ENCODE data around the gene TTC23.
"Not testable (repeated sequence)": the region's sequence is repeated elsewhere in the genome, so short reads cannot be mapped to it uniquely, and the experiment has no call there.

TTC23 gene

GRCh38 chr15:99209326-99209725 lies 40.1 kb downstream of the TTC23 start:
- no peak for TF ChIP-seq CTCF (IDR thresholded peaks at IDR 0.05; ENCODE audit: low read depth, low read length, missing control alignments)
- DNase-seq (ENCODE audit: low read depth): no peak

GRCh38 chr15:99207672-99208071 lies 41.7 kb downstream of the TTC23 start:
- DNase-seq (ENCODE audit: low read depth): no peak
- TF ChIP-seq CTCF (IDR thresholded peaks at IDR 0.05; ENCODE audit: low read depth, low read length, missing control alignments): no peak
- no peak overlapping the region for H3K4me3 ChIP-seq (ENCODE audit: low read depth, low read length)

More at GRCh38 chr15:99209326-99209725, 40.1 kb downstream of the TTC23 start:
- H3K4me3 ChIP-seq (ENCODE audit: low read depth, low read length): no peak overlapping the region

GRCh38 chr15:99202176-99202552 lies 47.2 kb downstream of the TTC23 start:
- DNase-seq (ENCODE audit: low read depth): no peak
- H3K4me3 ChIP-seq (ENCODE audit: low read depth, low read length): no peak overlapping the region
- no peak for TF ChIP-seq CTCF (IDR thresholded peaks at IDR 0.05; ENCODE audit: low read depth, low read length, missing control alignments)

- no peak overlapping the region for H3K4me3 ChIP-seq (ENCODE audit: low read depth, low read length)
- TF ChIP-seq CTCF (IDR thresholded peaks at IDR 0.05; ENCODE audit: low read depth, low read length, missing control alignments): no peak
- DNase-seq (ENCODE audit: low read depth): no peak
These were observed 47.8 kb downstream of the TTC23 start for GRCh38 chr15:99201408-99202175.

GRCh38 chr15:99197856-99198255 lies 51.5 kb downstream of the TTC23 start:
- no peak for DNase-seq (ENCODE audit: low read depth)
- no peak overlapping the region for H3K4me3 ChIP-seq (ENCODE audit: low read depth, low read length)
- TF ChIP-seq CTCF (IDR thresholded peaks at IDR 0.05; ENCODE audit: low read depth, low read length, missing control alignments): no peak

- DNase-seq (ENCODE audit: low read depth); H3K4me3 ChIP-seq (ENCODE audit: low read depth, low read length): not testable (repeated sequence)
These were observed 57.2 kb downstream of the TTC23 start for GRCh38 chr15:99192181-99192580.

GRCh38 chr15:99187936-99188335 lies 61.4 kb downstream of the TTC23 start:
- H3K4me3 ChIP-seq (ENCODE audit: low read depth, low read length): no peak overlapping the region
- TF ChIP-seq CTCF (IDR thresholded peaks at IDR 0.05; ENCODE audit: low read depth, low read length, missing control alignments): no peak
- DNase-seq (ENCODE audit: low read depth): no peak
